Mesodermal cell (in vitro differentiated cells): ENCODE data around the gene GPBAR1.
A peak's percentile ranks its signal among the peaks of the same experiment; 100 is the strongest.

Experiments
- H3K27ac ChIP-seq: 2 replicates; pipeline ENCODE4 v1.7.0; 2013; ENCODE audit warnings: mild to moderate bottlenecking, low read depth, low read length, moderate library complexity; ENCODE audit not compliant: severe bottlenecking
- H3K36me3 ChIP-seq: 2 replicates; pipeline ENCODE4 v1.7.1; 2013; ENCODE audit warnings: mild to moderate bottlenecking, low read length, moderate library complexity; ENCODE audit not compliant: control insufficient read depth, insufficient read depth
- H3K4me1 ChIP-seq: one replicate; pipeline ENCODE4 v1.7.1; 2013; ENCODE audit warnings: mild to moderate bottlenecking, low read length; ENCODE audit not compliant: insufficient read depth, control insufficient read depth, poor library complexity, severe bottlenecking
- H3K4me3 ChIP-seq: 2 replicates; pipeline ENCODE4 v1.7.0; 2013; ENCODE audit warnings: low read length, control low read depth, mild to moderate bottlenecking; ENCODE audit not compliant: insufficient read depth, poor library complexity, severe bottlenecking; ENCODE audit errors: extremely low read depth
- H3K9me3 ChIP-seq: 2 replicates; pipeline ENCODE4 v1.7.1; 2013; ENCODE audit warnings: mild to moderate bottlenecking, low read length, moderate library complexity; ENCODE audit not compliant: control insufficient read depth
- WGBS, 2 experiments: methylation state at CpG; one replicate each; pipeline ENCODE4 v1.1.5; 2013; ENCODE audit warnings: missing lambda C conversion rate in 2 of 2; ENCODE audit not compliant: insufficient coverage in 2 of 2; 5-methylcytosine and 5-hydroxymethylcytosine counted together

Gene GPBAR1

GRCh38 chr2:218289639-218290315, 29.0 kb downstream of the GPBAR1 start:
- WGBS, 2 experiments, result 80 to 91% methylated on average over 1 to 4 of the region's 6 CpGs
- Histone ChIP-seq H3K4me1 (peaks cover 44% of the 10 kb centered on the region), H3K27ac (no peak overlapping the region), H3K9me3 (no peaks in the 10 kb centered on the region), H3K4me3 (peak overlapping the region; percentile 12), H3K36me3 (peaks cover 5% of the 10 kb centered on the region)

- no peak overlapping the region for H3K27ac ChIP-seq
- WGBS, 2 experiments, result 84 to 89% methylated on average over 7 to 10 of the region's 12 CpGs
- peaks cover 43% of the 10 kb centered on the region for H3K4me1 ChIP-seq
- H3K4me3 ChIP-seq, result peak overlapping the region; percentile 51
- no peaks in the 10 kb centered on the region for H3K36me3 ChIP-seq
- no peaks in the 10 kb centered on the region for H3K9me3 ChIP-seq
These were observed 29.8 kb downstream of the GPBAR1 start for GRCh38 chr2:218290316-218291261.

GRCh38 chr2:218291318-218292047, 30.7 kb downstream of the GPBAR1 start:
- 88 to 90% methylated on average over 9 of the region's 12 CpGs for WGBS, 2 experiments
- H3K4me3 ChIP-seq, result peak overlapping the region; percentile 51
- H3K27ac ChIP-seq, result no peak overlapping the region
- H3K36me3 ChIP-seq, result no peaks in the 10 kb centered on the region
- H3K4me1 ChIP-seq, result peaks cover 41% of the 10 kb centered on the region
- no peaks in the 10 kb centered on the region for H3K9me3 ChIP-seq

- 46% methylated on average over 23 to 30 of the region's 63 CpGs for WGBS, 2 experiments
- Histone ChIP-seq H3K4me1 (peaks cover 37% of the 10 kb centered on the region), H3K27ac (no peak within 1 kb of the TSS)
These were observed 31.5 kb downstream of the GPBAR1 start, which contains the start of gene TMBIM1 for GRCh38 chr2:218292048-218293014. Gene TMBIM1 (minus strand): TSS chr2:218292503. CDS start chr2:218282141, 10,362 bp downstream.

GRCh38 chr2:218293715-218294429, 33.1 kb downstream of the GPBAR1 start:
- H3K36me3 ChIP-seq, result no peaks in the 10 kb centered on the region
- WGBS, 2 experiments, result 50 to 67% methylated on average over 2 to 3 of the region's 5 CpGs
- no peak overlapping the region for H3K4me3 ChIP-seq
- no peaks in the 10 kb centered on the region for H3K9me3 ChIP-seq
- H3K4me1 ChIP-seq, result peaks cover 39% of the 10 kb centered on the region
- no peak overlapping the region for H3K27ac ChIP-seq

More at GRCh38 chr2:218292048-218293014, 31.5 kb downstream of the GPBAR1 start, which contains the start of gene TMBIM1:
- Histone ChIP-seq H3K36me3 (no peaks in the 10 kb centered on the region), H3K9me3 (no peaks in the 10 kb centered on the region), H3K4me3 (peak within 1 kb of the TSS; percentile 51)

GRCh38 chr2:218294430-218295022, 33.7 kb downstream of the GPBAR1 start:
- no peak overlapping the region for H3K4me3 ChIP-seq
- 94 to 100% methylated on average over 3 to 4 of the region's 5 CpGs for WGBS, 2 experiments
- H3K36me3 ChIP-seq, result no peaks in the 10 kb centered on the region
- H3K9me3 ChIP-seq, result no peaks in the 10 kb centered on the region
- peaks cover 38% of the 10 kb centered on the region for H3K4me1 ChIP-seq
- H3K27ac ChIP-seq, result no peak overlapping the region

GRCh38 chr2:218295029-218295428, 34.2 kb downstream of the GPBAR1 start:
- H3K4me1 ChIP-seq, result peaks cover 33% of the 10 kb centered on the region
- no peak overlapping the region for H3K4me3 ChIP-seq
- no peaks in the 10 kb centered on the region for H3K36me3 ChIP-seq
- WGBS, 2 experiments, result 88 to 94% methylated on average over 6 to 7 of the region's 7 CpGs
- no peak overlapping the region for H3K27ac ChIP-seq
- no peaks in the 10 kb centered on the region for H3K9me3 ChIP-seq

- WGBS, 2 experiments, result 100% methylated on average over 1 of the region's 1 CpG
- Histone ChIP-seq H3K36me3 (no peaks in the 10 kb centered on the region), H3K4me1 (peaks cover 24% of the 10 kb centered on the region), H3K4me3 (no peak overlapping the region), H3K27ac (no peak overlapping the region), H3K9me3 (no peaks in the 10 kb centered on the region)
These were observed 35.4 kb downstream of the GPBAR1 start for GRCh38 chr2:218296200-218296599.

- H3K4me3 ChIP-seq, result no peak overlapping the region
- H3K4me1 ChIP-seq, result peaks cover 22% of the 10 kb centered on the region
- no peaks in the 10 kb centered on the region for H3K36me3 ChIP-seq
- H3K9me3 ChIP-seq, result no peaks in the 10 kb centered on the region
- no peak overlapping the region for H3K27ac ChIP-seq
- WGBS, 2 experiments, result 80 to 94% methylated on average over 6 of the region's 7 CpGs
These were observed 36.0 kb downstream of the GPBAR1 start for GRCh38 chr2:218296847-218297246.
